ENCODE data around the gene AIPL1. TPM values are rescaled to one million over a fixed set of nuclear protein-coding genes. Genes with fewer than 3 reads are reported as not detected.

Gene AIPL1
- total RNA-seq, 4 donors from 2014 or later, result not detected

DNA sequence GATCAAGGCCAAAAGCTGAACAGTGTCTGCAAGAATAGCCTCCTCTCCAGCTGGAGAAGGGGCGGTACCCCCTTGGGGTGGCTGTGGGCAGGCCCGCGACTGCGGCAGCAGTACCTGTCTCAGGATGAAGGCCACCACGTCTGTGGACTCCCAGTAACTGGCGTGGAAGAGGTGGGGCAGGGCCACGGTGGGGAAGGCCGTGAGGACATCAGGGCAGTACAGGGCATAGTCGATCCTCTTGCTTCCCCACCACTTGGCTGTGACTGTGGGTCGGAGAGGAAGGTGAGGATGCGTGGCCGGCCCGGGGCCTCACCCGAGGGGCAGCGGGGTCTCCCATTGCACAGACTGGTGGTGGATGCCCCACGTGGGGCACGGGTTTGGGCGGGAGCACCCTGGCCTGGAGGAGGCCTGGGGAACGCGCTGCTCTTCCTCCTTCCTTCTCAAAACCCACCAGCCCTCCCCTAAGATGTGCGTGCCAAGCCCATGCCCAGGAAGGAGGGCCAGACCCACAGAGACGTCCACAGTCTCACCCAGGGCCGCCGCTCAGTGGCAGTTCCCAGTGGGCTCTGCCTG, 35.3 kb upstream of the AIPL1 start:
- H3K27ac ChIP-seq, result no peak overlapping the region
- TF ChIP-seq POLR2A (IDR thresholded peaks at IDR 0.05), result no peak
- TF ChIP-seq, protein P1, sequence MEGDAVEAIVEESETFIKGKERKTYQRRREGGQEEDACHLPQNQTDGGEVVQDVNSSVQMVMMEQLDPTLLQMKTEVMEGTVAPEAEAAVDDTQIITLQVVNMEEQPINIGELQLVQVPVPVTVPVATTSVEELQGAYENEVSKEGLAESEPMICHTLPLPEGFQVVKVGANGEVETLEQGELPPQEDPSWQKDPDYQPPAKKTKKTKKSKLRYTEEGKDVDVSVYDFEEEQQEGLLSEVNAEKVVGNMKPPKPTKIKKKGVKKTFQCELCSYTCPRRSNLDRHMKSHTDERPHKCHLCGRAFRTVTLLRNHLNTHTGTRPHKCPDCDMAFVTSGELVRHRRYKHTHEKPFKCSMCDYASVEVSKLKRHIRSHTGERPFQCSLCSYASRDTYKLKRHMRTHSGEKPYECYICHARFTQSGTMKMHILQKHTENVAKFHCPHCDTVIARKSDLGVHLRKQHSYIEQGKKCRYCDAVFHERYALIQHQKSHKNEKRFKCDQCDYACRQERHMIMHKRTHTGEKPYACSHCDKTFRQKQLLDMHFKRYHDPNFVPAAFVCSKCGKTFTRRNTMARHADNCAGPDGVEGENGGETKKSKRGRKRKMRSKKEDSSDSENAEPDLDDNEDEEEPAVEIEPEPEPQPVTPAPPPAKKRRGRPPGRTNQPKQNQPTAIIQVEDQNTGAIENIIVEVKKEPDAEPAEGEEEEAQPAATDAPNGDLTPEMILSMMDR (IDR thresholded peaks at IDR 0.05 in 4 of 5, conservative IDR thresholded peaks at IDR 0.05 in 1 of 5), result no peak
- ATAC-seq, result no peak
- H3K9me3 ChIP-seq, result no peaks in the 10 kb centered on the region
- peaks cover 4 to 6% of the 10 kb centered on the region in 2 donors for H3K4me1 ChIP-seq
- no peak overlapping the region for H3K4me3 ChIP-seq
- in situ Hi-C loops (cut with MboI; ENCODE audit: low sequenced_read_pairs in 4 of 4) (loop anchor here in 1 of 4 donors (25.0 kb wide), 1 partner anchor 117 kb away; no protein-coding TSS in a partner anchor), intact Hi-C loops (cut with DNase I; ENCODE audit: low total_unique reads) (loop anchor here (10.0 kb wide), 1 partner anchor 85 kb away; the partner anchor contains the start of gene PITPNM3)
- no peak for DNase-seq
- H3K27me3 ChIP-seq, result no peaks in the 10 kb centered on the region
- H3K36me3 ChIP-seq, result no peaks in the 10 kb centered on the region

DNA sequence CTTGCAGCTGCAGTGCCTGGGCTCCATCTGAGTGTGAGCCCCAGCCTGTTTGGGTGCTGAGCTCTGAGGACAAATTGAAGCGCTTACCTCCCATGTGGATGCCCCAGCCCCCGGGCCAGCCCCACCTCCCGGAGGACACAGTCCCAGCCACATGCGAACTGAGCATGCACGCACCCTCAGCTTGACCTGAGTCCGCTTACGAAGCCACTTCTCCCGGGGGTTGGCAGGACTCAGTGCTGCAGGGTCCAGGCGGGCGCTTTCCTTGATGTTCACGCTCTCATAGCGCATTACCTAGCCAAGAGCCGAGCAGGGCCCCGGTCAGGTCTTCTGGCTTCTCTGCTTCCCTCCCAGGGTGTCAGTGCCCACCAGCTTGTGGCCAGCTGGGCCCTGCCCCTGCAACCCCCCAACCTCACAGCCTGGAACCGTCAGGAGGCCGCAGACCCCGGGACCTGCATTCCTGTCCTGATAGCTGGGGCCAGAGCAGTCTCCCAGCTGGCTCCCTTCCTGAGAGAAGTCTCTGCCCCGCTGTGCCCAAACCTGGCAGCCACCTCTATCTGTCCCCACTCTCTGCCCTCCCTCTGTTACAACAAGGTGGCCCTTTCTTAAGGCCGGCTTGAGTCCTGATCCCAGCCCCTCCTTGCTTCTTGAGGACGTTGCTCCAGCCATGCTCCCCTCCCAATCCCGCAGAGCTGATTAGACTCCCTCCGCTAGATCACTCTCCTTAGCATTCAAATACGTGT, 33.3 kb upstream of the AIPL1 start:
- no peak overlapping the region for H3K4me3 ChIP-seq
- no peaks in the 10 kb centered on the region for H3K9me3 ChIP-seq
- no peak overlapping the region for H3K27ac ChIP-seq
- in situ Hi-C loops (cut with MboI; ENCODE audit: low sequenced_read_pairs in 4 of 4), result loop anchor here in 1 of 4 donors (25.0 kb wide), 1 partner anchor 119 kb away; no protein-coding TSS in a partner anchor
- peaks cover 4 to 6% of the 10 kb centered on the region in 2 donors for H3K4me1 ChIP-seq
- no peaks in the 10 kb centered on the region for H3K36me3 ChIP-seq
- no peak for ATAC-seq
- no peaks in the 10 kb centered on the region for H3K27me3 ChIP-seq
- TF ChIP-seq POLR2A (IDR thresholded peaks at IDR 0.05), result no peak
- TF ChIP-seq, protein P1 (IDR thresholded peaks at IDR 0.05 in 4 of 5, conservative IDR thresholded peaks at IDR 0.05 in 1 of 5), result no peak
- intact Hi-C loops (cut with DNase I; ENCODE audit: low total_unique reads), result no loop called here
- no peak for DNase-seq

DNA sequence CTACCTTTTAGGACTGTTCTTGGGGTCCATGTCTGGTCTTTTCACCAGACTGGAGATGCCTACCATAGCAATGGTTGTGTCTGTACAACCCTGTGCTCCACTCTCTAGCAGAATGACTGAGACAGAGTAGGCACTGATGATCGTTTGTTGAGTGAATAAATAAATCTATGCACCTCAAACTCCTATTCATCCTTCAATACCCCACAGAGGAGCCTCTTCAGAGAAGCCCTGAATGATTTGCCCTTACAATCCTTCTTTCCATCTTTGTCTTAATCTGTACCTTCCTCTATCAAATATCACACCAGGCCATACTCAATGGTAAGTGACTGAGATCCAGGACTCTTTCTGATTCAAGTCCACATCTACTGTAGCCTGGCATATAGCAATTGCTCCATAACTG, 32.6 kb upstream of the AIPL1 start:
- intact Hi-C loops (cut with DNase I; ENCODE audit: low total_unique reads), result no loop called here
- H3K27me3 ChIP-seq, result no peaks in the 10 kb centered on the region

DNA sequence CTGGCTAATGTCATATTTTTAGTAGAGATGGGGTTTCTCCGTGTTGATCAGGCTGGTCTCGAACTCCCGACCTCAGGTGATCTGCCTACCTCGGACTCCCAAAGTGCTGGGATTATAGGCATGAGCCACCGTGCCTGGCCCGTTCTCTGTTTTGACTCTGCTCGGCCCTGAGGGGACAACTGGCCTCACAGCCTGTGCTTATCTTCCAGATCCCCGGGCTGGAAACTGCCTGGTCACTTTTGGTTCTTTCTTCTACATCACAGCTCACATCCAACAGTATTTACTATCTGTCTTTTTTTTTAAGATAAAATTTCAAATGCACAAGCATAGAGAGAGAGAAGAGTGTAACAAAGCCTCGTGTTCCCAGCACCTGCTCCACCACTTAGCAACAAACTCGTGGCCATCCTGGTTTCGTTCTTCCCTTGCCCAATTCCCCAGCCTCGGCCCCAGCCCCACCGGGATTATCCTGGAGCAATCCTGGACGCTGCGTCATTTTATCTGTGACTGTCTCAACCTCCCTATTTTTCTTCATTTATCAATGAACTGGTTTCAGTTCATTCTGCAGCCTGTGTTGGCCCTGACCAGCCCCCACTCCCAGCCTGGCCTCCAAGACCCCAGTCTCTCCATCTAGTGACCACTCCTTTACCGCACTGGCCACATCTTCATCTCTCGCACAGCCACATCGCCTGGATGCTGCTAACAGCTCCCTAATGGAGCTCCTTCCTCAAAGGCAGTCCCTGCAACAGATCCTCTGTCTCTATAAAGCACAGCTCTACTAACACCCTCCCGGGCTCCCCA, 30.5 kb upstream of the AIPL1 start:
- ATAC-seq (no peak), DNase-seq (no peak)
- no peaks in the 10 kb centered on the region for H3K4me1 ChIP-seq
- no peaks in the 10 kb centered on the region for H3K9me3 ChIP-seq
- H3K4me3 ChIP-seq, result no peak overlapping the region
- TF ChIP-seq, protein P1 (IDR thresholded peaks at IDR 0.05 in 4 of 5, conservative IDR thresholded peaks at IDR 0.05 in 1 of 5), result no peak
- no peak for TF ChIP-seq POLR2A (IDR thresholded peaks at IDR 0.05)
- in situ Hi-C loops (cut with MboI; ENCODE audit: low sequenced_read_pairs in 4 of 4), result loop anchor here in 1 of 4 donors (25.0 kb wide), 1 partner anchor 122 kb away; no protein-coding TSS in a partner anchor
- intact Hi-C loops (cut with DNase I; ENCODE audit: low total_unique reads), result no loop called here
- no peaks in the 10 kb centered on the region for H3K36me3 ChIP-seq
- H3K27ac ChIP-seq, result no peak overlapping the region
- no peaks in the 10 kb centered on the region for H3K27me3 ChIP-seq

More for the DNA sequence above, 32.6 kb upstream of the AIPL1 start:
- no peak for TF ChIP-seq POLR2A (IDR thresholded peaks at IDR 0.05)
- TF ChIP-seq, protein P1 (IDR thresholded peaks at IDR 0.05 in 4 of 5, conservative IDR thresholded peaks at IDR 0.05 in 1 of 5), result no peak
- Histone ChIP-seq H3K4me1 (peaks cover 4 to 6% of the 10 kb centered on the region in 2 donors), H3K27ac (no peak overlapping the region), H3K4me3 (no peak overlapping the region), H3K9me3 (no peaks in the 10 kb centered on the region), H3K36me3 (no peaks in the 10 kb centered on the region)
- DNase-seq (no peak), ATAC-seq (no peak)
- in situ Hi-C loops (cut with MboI; ENCODE audit: low sequenced_read_pairs in 4 of 4), result loop anchor here in 1 of 4 donors (25.0 kb wide), 1 partner anchor 120 kb away; no protein-coding TSS in a partner anchor
